ENCODE results near the gene CACTIN. TPM values are rescaled to one million over a fixed set of nuclear protein-coding genes. Genes with fewer than 3 reads are reported as not detected.
"Not testable (repeated sequence)": the region's sequence is repeated elsewhere in the genome, so short reads cannot be mapped to it uniquely, and the experiment has no call there.

The CACTIN gene
- total and polyA plus RNA-seq, 5 donors from 2014 or later = 2.9 to 32.7 (median 9.1) TPM

- H3K27ac ChIP-seq (ENCODE audit: insufficient read depth, low read length, poor library complexity, severe bottlenecking); H3K9me3 Mint-ChIP-seq; H3K4me3 ChIP-seq (ENCODE audit: low read depth, low read length); ATAC-seq (ENCODE audit: low read depth in 2 of 2); H3K27me3 Mint-ChIP-seq; H3K36me3 Mint-ChIP-seq; H3K27me3 ChIP-seq (ENCODE audit: control insufficient read depth, insufficient read depth, low read length); DNase-seq; H3K9me3 ChIP-seq (ENCODE audit: control insufficient read depth in 2 of 2, low read length in 2 of 2); H3K27ac Mint-ChIP-seq: not testable (repeated sequence)
- H3K4me1 Mint-ChIP-seq = peaks cover 0 to 22% (median 1%) of the 10 kb centered on the region in 4 donors
- Histone ChIP-seq H3K4me1 (ENCODE audit: control insufficient read depth, insufficient read depth, low read length, poor library complexity, severe bottlenecking) (peaks cover 19% of the 10 kb centered on the region), H3K36me3 (ENCODE audit: control insufficient read depth, insufficient read depth, low read length) (peaks cover 10% of the 10 kb centered on the region)
- H3K4me3 Mint-ChIP-seq = peak overlapping the region in 2 of 4 donors; percentile 28 to 32
Measured at GRCh38 chr19:3666545-3666856, 39.9 kb upstream of the CACTIN start.

DNA sequence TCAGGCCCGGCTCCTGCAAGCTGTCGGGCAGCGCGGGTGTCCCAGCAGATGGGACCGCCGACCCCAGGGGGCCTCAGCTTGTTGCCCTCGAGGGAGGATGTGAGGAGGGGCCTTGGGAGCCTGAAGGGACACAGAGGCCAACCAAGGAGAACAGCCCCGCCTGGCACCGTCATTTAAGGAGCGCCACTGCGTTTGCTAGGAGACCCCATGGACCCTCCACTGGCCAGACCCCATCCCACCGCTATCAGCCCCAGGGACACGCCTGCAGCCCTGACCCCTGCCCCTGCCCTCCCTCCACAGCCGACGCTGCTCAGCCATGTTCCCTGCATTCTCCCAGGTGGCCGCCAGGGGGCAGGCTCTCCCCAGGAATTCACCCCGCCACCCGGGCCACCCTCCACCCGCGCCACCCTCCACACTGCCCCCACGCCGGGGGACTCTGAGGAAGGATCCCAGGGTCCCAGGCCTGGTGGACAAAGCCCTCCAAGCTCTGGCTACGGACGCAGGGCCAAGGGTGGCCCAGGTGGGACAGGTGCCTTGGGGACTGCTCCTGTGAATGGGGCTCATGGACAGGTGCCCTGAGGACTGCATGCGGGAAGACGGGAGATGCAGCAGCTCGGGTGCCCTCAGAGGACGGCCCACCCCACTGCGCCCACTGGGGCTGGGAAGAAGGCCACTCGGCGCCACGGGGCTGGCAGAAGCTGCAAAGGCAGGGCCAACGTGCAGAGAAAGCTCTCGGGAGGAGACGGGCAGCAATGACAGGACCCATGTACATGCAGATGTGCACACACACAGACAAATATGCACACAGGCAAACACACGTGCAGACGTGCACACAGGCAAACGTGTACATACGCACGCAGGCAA lies 39.3 kb upstream of the CACTIN start:
- Histone ChIP-seq H3K9me3 (ENCODE audit: control insufficient read depth in 2 of 2, low read length in 2 of 2) (no peaks in the 10 kb centered on the region), H3K27ac (ENCODE audit: insufficient read depth, low read length, poor library complexity, severe bottlenecking) (no peak overlapping the region), H3K4me3 (ENCODE audit: low read depth, low read length) (no peak overlapping the region), H3K36me3 (ENCODE audit: control insufficient read depth, insufficient read depth, low read length) (peaks cover 12% of the 10 kb centered on the region), H3K27me3 (ENCODE audit: control insufficient read depth, insufficient read depth, low read length) (no peaks in the 10 kb centered on the region), H3K4me1 (ENCODE audit: control insufficient read depth, insufficient read depth, low read length, poor library complexity, severe bottlenecking) (peaks cover 13% of the 10 kb centered on the region)
- Mint-ChIP-seq H3K4me3 (no peak overlapping the region), H3K9me3 (no peaks in the 10 kb centered on the region), H3K36me3 (peaks cover 8% of the 10 kb centered on the region), H3K4me1 (peaks cover 0 to 17% (median 1%) of the 10 kb centered on the region in 4 donors), H3K27ac (no peak overlapping the region), H3K27me3 (no peaks in the 10 kb centered on the region)
- ATAC-seq (ENCODE audit: low read depth in 2 of 2) (peak; percentile 80 to 84), DNase-seq (peak; percentile 50 to 73 (median 64))

DNA sequence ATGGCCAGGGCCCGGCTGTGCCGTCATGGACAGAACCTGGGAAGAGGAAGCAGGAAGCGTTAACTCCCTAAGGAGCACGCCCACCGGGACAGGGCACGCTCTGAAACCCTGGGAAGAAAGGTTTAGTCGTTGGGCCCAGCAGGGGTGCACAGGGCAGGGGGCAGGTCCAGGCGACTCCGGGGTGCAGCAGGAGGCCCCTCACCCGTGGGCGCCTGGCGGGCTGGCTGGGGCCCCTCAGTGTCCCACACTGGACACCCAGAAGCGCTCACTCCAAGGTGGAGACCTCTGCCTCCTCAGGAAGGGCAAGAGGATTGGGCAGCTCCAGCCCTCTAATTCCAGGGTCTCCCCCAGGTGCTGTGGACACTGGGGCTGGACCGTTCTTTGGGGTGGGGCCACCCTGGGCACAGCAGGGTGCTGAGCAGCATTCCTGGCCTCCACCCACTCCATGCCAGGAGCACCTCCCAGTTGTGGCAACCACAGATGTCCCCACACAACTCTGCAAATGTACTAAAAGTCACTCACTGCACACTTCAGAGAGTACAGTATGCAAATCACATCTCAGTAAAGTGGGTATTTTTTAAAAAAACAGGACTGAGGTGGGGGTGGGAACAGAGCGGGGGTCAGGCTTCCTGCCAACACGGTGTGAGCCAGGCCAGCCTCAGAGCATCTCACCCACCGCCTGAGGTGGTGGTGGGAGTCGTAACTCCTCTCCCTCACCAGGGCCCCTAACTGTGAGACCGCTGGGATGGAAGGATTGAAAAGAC lies 38.5 kb upstream of the CACTIN start:
- H3K4me3 ChIP-seq (ENCODE audit: low read depth, low read length) = no peak overlapping the region
- no peaks in the 10 kb centered on the region for H3K9me3 ChIP-seq (ENCODE audit: control insufficient read depth in 2 of 2, low read length in 2 of 2)
- H3K4me3 Mint-ChIP-seq = no peak overlapping the region
- no peaks in the 10 kb centered on the region for H3K27me3 ChIP-seq (ENCODE audit: control insufficient read depth, insufficient read depth, low read length)
- DNase-seq (no peak), ATAC-seq (ENCODE audit: low read depth in 2 of 2) (no peak)
- no peak overlapping the region for H3K27ac Mint-ChIP-seq
- no peaks in the 10 kb centered on the region for H3K27me3 Mint-ChIP-seq
- no peak overlapping the region for H3K27ac ChIP-seq (ENCODE audit: insufficient read depth, low read length, poor library complexity, severe bottlenecking)
- no peaks in the 10 kb centered on the region for H3K9me3 Mint-ChIP-seq
- peaks cover 8% of the 10 kb centered on the region for H3K36me3 Mint-ChIP-seq
- H3K4me1 Mint-ChIP-seq = peaks cover 0 to 11% (median 1%) of the 10 kb centered on the region in 4 donors
- H3K4me1 ChIP-seq (ENCODE audit: control insufficient read depth, insufficient read depth, low read length, poor library complexity, severe bottlenecking) = peaks cover 8% of the 10 kb centered on the region
- peaks cover 12% of the 10 kb centered on the region for H3K36me3 ChIP-seq (ENCODE audit: control insufficient read depth, insufficient read depth, low read length)

GRCh38 chr19:3663838-3664237 lies 37.2 kb upstream of the CACTIN start:
- Histone ChIP-seq H3K9me3 (ENCODE audit: control insufficient read depth in 2 of 2, low read length in 2 of 2) (no peaks in the 10 kb centered on the region), H3K36me3 (ENCODE audit: control insufficient read depth, insufficient read depth, low read length) (peaks cover 12% of the 10 kb centered on the region), H3K4me3 (ENCODE audit: low read depth, low read length) (no peak overlapping the region), H3K27ac (ENCODE audit: insufficient read depth, low read length, poor library complexity, severe bottlenecking) (no peak overlapping the region), H3K4me1 (ENCODE audit: control insufficient read depth, insufficient read depth, low read length, poor library complexity, severe bottlenecking) (peaks cover 8% of the 10 kb centered on the region), H3K27me3 (ENCODE audit: control insufficient read depth, insufficient read depth, low read length) (no peaks in the 10 kb centered on the region)
- H3K9me3 Mint-ChIP-seq = no peaks in the 10 kb centered on the region
- no peak overlapping the region for H3K27ac Mint-ChIP-seq
- DNase-seq = no peak
- ATAC-seq (ENCODE audit: low read depth in 2 of 2) = no peak
- H3K4me3 Mint-ChIP-seq = no peak overlapping the region
- no peaks in the 10 kb centered on the region for H3K27me3 Mint-ChIP-seq
- H3K4me1 Mint-ChIP-seq = peaks cover 0 to 6% (median 1%) of the 10 kb centered on the region in 4 donors
- H3K36me3 Mint-ChIP-seq = peaks cover 8% of the 10 kb centered on the region

- DNase-seq (no peak), ATAC-seq (ENCODE audit: low read depth in 2 of 2) (no peak)
- Histone ChIP-seq H3K36me3 (ENCODE audit: control insufficient read depth, insufficient read depth, low read length) (peaks cover 23% of the 10 kb centered on the region), H3K27me3 (ENCODE audit: control insufficient read depth, insufficient read depth, low read length) (no peaks in the 10 kb centered on the region), H3K4me3 (ENCODE audit: low read depth, low read length) (no peak overlapping the region), H3K9me3 (ENCODE audit: control insufficient read depth in 2 of 2, low read length in 2 of 2) (no peaks in the 10 kb centered on the region), H3K4me1 (ENCODE audit: control insufficient read depth, insufficient read depth, low read length, poor library complexity, severe bottlenecking) (peaks cover 8% of the 10 kb centered on the region), H3K27ac (ENCODE audit: insufficient read depth, low read length, poor library complexity, severe bottlenecking) (no peak overlapping the region)
- H3K4me1 Mint-ChIP-seq = peaks cover 0 to 3% (median 1%) of the 10 kb centered on the region in 4 donors
- H3K27ac Mint-ChIP-seq = no peak overlapping the region
- H3K36me3 Mint-ChIP-seq = peaks cover 18% of the 10 kb centered on the region
- H3K9me3 Mint-ChIP-seq = no peaks in the 10 kb centered on the region
- no peak overlapping the region for H3K4me3 Mint-ChIP-seq
- no peaks in the 10 kb centered on the region for H3K27me3 Mint-ChIP-seq
Measured at GRCh38 chr19:3661284-3662238, 35.0 kb upstream of the CACTIN start.

DNA sequence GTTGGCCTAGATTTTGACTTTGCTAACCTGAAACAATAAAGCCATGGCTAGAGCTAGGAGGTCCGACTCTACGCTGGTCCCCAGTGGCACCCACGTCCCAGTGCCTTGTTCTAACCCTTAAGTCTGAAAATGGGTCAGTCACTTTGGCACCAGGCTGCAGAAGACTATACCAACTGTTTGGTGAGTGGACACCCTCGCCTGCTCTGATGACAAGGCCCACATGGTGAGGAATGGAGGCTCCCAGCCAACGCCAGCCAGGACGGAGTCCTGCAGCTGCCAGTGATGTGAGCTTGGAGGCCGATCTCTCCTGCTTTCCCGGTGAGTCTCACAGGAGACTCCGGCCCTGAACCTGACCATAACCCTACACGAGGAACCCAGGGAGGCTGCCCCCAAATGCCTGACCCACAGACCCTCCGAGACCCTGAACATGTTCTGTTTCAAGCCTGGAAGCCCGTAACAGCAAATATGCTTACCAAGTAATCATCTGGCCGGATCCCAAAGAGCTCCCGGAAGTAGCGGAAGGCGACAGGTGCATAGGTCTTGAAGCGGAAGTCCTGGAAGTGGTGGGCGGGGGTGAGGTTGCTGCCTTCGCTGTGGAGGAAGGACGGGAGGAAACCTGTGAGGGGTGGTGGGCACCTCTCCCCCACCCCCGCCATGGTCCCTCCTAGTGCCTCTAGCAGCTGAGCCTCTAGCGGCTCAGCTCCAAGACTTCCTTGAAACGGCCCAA lies 34.1 kb upstream of the CACTIN start:
- H3K9me3 ChIP-seq (ENCODE audit: control insufficient read depth in 2 of 2, low read length in 2 of 2) = no peaks in the 10 kb centered on the region
- Mint-ChIP-seq H3K4me3 (no peak overlapping the region), H3K27me3 (no peaks in the 10 kb centered on the region), H3K4me1 (no peaks in the 10 kb centered on the region), H3K27ac (no peak overlapping the region), H3K36me3 (peaks cover 14% of the 10 kb centered on the region), H3K9me3 (no peaks in the 10 kb centered on the region)
- H3K27ac ChIP-seq (ENCODE audit: insufficient read depth, low read length, poor library complexity, severe bottlenecking) = no peak overlapping the region
- H3K36me3 ChIP-seq (ENCODE audit: control insufficient read depth, insufficient read depth, low read length) = peaks cover 23% of the 10 kb centered on the region
- H3K4me3 ChIP-seq (ENCODE audit: low read depth, low read length) = no peak overlapping the region
- DNase-seq = no peak
- no peak for ATAC-seq (ENCODE audit: low read depth in 2 of 2)
- no peaks in the 10 kb centered on the region for H3K27me3 ChIP-seq (ENCODE audit: control insufficient read depth, insufficient read depth, low read length)
- H3K4me1 ChIP-seq (ENCODE audit: control insufficient read depth, insufficient read depth, low read length, poor library complexity, severe bottlenecking) = peaks cover 2% of the 10 kb centered on the region

- no peaks in the 10 kb centered on the region for H3K9me3 ChIP-seq (ENCODE audit: control insufficient read depth in 2 of 2, low read length in 2 of 2)
- no peak overlapping the region for H3K27ac Mint-ChIP-seq
- H3K36me3 Mint-ChIP-seq = peaks cover 14% of the 10 kb centered on the region
- H3K9me3 Mint-ChIP-seq = no peaks in the 10 kb centered on the region
- no peak overlapping the region for H3K4me3 Mint-ChIP-seq
- peaks cover 23% of the 10 kb centered on the region for H3K36me3 ChIP-seq (ENCODE audit: control insufficient read depth, insufficient read depth, low read length)
- H3K4me1 ChIP-seq (ENCODE audit: control insufficient read depth, insufficient read depth, low read length, poor library complexity, severe bottlenecking) = no peaks in the 10 kb centered on the region
- no peaks in the 10 kb centered on the region for H3K27me3 ChIP-seq (ENCODE audit: control insufficient read depth, insufficient read depth, low read length)
- H3K27me3 Mint-ChIP-seq = no peaks in the 10 kb centered on the region
- no peak overlapping the region for H3K27ac ChIP-seq (ENCODE audit: insufficient read depth, low read length, poor library complexity, severe bottlenecking)
- no peak overlapping the region for H3K4me3 ChIP-seq (ENCODE audit: low read depth, low read length)
- no peak for ATAC-seq (ENCODE audit: low read depth in 2 of 2)
- DNase-seq = no peak
- no peaks in the 10 kb centered on the region for H3K4me1 Mint-ChIP-seq
Measured at GRCh38 chr19:3659746-3660112, 33.1 kb upstream of the CACTIN start.
